ENCODE measurements around the gene KRTAP1-5.

DNA sequence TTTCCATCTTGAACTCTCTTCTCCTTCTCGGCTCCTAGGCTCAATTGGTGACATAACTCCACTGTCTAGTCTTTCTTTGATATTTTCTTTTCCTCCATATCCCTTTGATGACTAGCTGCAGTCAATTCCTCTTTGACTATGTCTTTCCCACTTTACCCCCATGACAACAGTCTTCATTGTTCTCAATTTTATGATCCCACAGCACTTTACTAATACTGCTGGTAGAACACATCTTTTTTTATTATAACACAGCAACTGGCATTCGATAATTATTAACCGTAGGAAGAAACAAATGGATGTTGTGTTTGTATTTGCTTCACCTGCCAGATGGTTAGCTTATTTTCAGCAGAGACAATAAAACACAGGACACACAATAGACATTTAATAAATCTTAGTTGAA is 34.3 kb downstream of the KRTAP1-5 start:
- TF ChIP-seq POLR2A (IDR thresholded peaks at IDR 0.05): no peak
- TF ChIP-seq, protein P1, sequence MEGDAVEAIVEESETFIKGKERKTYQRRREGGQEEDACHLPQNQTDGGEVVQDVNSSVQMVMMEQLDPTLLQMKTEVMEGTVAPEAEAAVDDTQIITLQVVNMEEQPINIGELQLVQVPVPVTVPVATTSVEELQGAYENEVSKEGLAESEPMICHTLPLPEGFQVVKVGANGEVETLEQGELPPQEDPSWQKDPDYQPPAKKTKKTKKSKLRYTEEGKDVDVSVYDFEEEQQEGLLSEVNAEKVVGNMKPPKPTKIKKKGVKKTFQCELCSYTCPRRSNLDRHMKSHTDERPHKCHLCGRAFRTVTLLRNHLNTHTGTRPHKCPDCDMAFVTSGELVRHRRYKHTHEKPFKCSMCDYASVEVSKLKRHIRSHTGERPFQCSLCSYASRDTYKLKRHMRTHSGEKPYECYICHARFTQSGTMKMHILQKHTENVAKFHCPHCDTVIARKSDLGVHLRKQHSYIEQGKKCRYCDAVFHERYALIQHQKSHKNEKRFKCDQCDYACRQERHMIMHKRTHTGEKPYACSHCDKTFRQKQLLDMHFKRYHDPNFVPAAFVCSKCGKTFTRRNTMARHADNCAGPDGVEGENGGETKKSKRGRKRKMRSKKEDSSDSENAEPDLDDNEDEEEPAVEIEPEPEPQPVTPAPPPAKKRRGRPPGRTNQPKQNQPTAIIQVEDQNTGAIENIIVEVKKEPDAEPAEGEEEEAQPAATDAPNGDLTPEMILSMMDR (IDR thresholded peaks at IDR 0.05): no peak
